HEK293 (cell line): Measurements from ENCODE around the gene MED25.
A peak's percentile ranks its signal among the peaks of the same experiment; 100 is the strongest.

ENCODE experiments used
- BCL11A ChIP-seq: fragments of 450-650 bp; formaldehyde crosslinking; IDR thresholded peaks from 2 replicates; pipeline ENCODE4 v1.5.1; 2016; ENCODE audit warnings: low read depth, missing biosample characterization, missing genetic modification characterization
- FEZF1 ChIP-seq: fragments of 450-650 bp; formaldehyde crosslinking; IDR thresholded peaks from 2 replicates; pipeline ENCODE4 v1.5.1; 2016; ENCODE audit warnings: missing biosample characterization, missing genetic modification characterization
- GLI4 ChIP-seq: fragments of 450-650 bp; formaldehyde crosslinking; IDR thresholded peaks from 2 replicates; pipeline ENCODE4 v1.5.1; 2016; ENCODE audit warnings: missing biosample characterization, missing genetic modification characterization
- GLIS1 ChIP-seq: fragments of 450-650 bp; formaldehyde crosslinking; IDR thresholded peaks from 2 replicates; pipeline ENCODE4 v1.5.1; 2016; ENCODE audit warnings: missing biosample characterization, missing genetic modification characterization
- GLIS2 ChIP-seq: fragments of 450-650 bp; formaldehyde crosslinking; IDR thresholded peaks from 2 replicates; pipeline ENCODE4 v1.5.1; 2016; ENCODE audit warnings: missing biosample characterization, missing genetic modification characterization
- HOXD13 ChIP-seq: sonication (generic); formaldehyde crosslinking; IDR thresholded peaks from 2 replicates; pipeline ENCODE4 v1.8.0; 2022; ENCODE audit warnings: missing genetic modification reagents, borderline replicate concordance
- KLF16 ChIP-seq: fragments of 450-650 bp; formaldehyde crosslinking; IDR thresholded peaks from 2 replicates; pipeline ENCODE4 v1.5.1; 2017; ENCODE audit warnings: missing biosample characterization, missing genetic modification characterization
- KLF8 ChIP-seq: fragments of 450-650 bp; formaldehyde crosslinking; IDR thresholded peaks from 2 replicates; pipeline ENCODE4 v1.5.1; 2016; ENCODE audit warnings: missing biosample characterization, missing genetic modification characterization
- KLF9 ChIP-seq: fragments of 450-650 bp; formaldehyde crosslinking; IDR thresholded peaks from 2 replicates; pipeline ENCODE4 v1.5.1; 2016; ENCODE audit warnings: missing biosample characterization, missing genetic modification characterization, low read depth
- RBAK ChIP-seq: fragments of 450-650 bp; formaldehyde crosslinking; IDR thresholded peaks from 2 replicates; pipeline ENCODE4 v1.5.1; 2016; ENCODE audit warnings: missing biosample characterization, missing genetic modification characterization
- SCRT1 ChIP-seq: fragments of 450-650 bp; formaldehyde crosslinking; IDR thresholded peaks from 2 replicates; pipeline ENCODE4 v1.5.1; 2016; ENCODE audit warnings: missing biosample characterization, missing genetic modification characterization, borderline replicate concordance
- SCRT2 ChIP-seq: fragments of 450-650 bp; formaldehyde crosslinking; IDR thresholded peaks from 2 replicates; pipeline ENCODE4 v1.5.1; 2016; ENCODE audit warnings: missing biosample characterization, missing genetic modification characterization
- ZBTB10 ChIP-seq: fragments of 450-650 bp; formaldehyde crosslinking; IDR thresholded peaks from 2 replicates; pipeline ENCODE4 v1.5.1; 2016; ENCODE audit warnings: missing biosample characterization, missing genetic modification characterization
- ZBTB6 ChIP-seq: fragments of 450-650 bp; formaldehyde crosslinking; IDR thresholded peaks from 2 replicates; pipeline ENCODE4 v1.5.1; 2017; ENCODE audit warnings: missing biosample characterization, missing genetic modification characterization
- ZFP37 ChIP-seq: fragments of 450-650 bp; formaldehyde crosslinking; IDR thresholded peaks from 2 replicates; pipeline ENCODE4 v1.5.1; 2016; ENCODE audit warnings: missing biosample characterization, missing genetic modification characterization
- ZIC2 ChIP-seq: fragments of 450-650 bp; formaldehyde crosslinking; IDR thresholded peaks from 2 replicates; pipeline ENCODE4 v1.5.1; 2016; ENCODE audit warnings: missing biosample characterization, missing genetic modification characterization
- ZNF10 ChIP-seq: fragments of 450-650 bp; formaldehyde crosslinking; IDR thresholded peaks from 2 replicates; pipeline ENCODE4 v1.5.1; 2017; ENCODE audit warnings: missing biosample characterization, missing genetic modification characterization
- ZNF121 ChIP-seq: fragments of 450-650 bp; formaldehyde crosslinking; IDR thresholded peaks from 2 replicates; pipeline ENCODE4 v1.5.1; 2016; ENCODE audit warnings: missing biosample characterization, missing genetic modification characterization
- ZNF146 ChIP-seq: fragments of 450-650 bp; formaldehyde crosslinking; IDR thresholded peaks from 2 replicates; pipeline ENCODE4 v1.5.1; 2016; ENCODE audit warnings: missing biosample characterization, missing genetic modification characterization
- ZNF24 ChIP-seq: fragments of 450-650 bp; formaldehyde crosslinking; IDR thresholded peaks from 2 replicates; pipeline ENCODE4 v1.5.1; 2016; ENCODE audit warnings: missing biosample characterization, missing genetic modification characterization
- ZNF274 ChIP-seq, 2 experiments: fragments of 200-500 bp in 1 of 2; fragments of 450-650 bp in 1 of 2; sonication (Bioruptor generic) in 1 of 2; formaldehyde crosslinking in 1 of 2; IDR thresholded peaks; 2 replicates each; pipeline versions ENCODE4 v1.5.1 to v1.6.1; 2014 to 2016; ENCODE audit warnings: borderline replicate concordance in 1 of 2, inconsistent platforms in 1 of 2, low read length in 1 of 2, missing biosample characterization in 1 of 2, missing genetic modification characterization in 1 of 2
- ZNF335 ChIP-seq: fragments of 450-650 bp; formaldehyde crosslinking; conservative IDR thresholded peaks from 2 replicates; pipeline ENCODE4 v1.5.1; 2016; ENCODE audit warnings: missing biosample characterization, missing genetic modification characterization
- ZNF366 ChIP-seq: fragments of 450-650 bp; formaldehyde crosslinking; conservative IDR thresholded peaks from 2 replicates; pipeline ENCODE4 v1.5.1; 2016; ENCODE audit warnings: missing biosample characterization, missing genetic modification characterization
- ZNF391 ChIP-seq: fragments of 450-650 bp; formaldehyde crosslinking; IDR thresholded peaks from 2 replicates; pipeline ENCODE4 v1.5.1; 2016; ENCODE audit warnings: low read depth, missing biosample characterization, missing genetic modification characterization, borderline replicate concordance
- ZNF398 ChIP-seq: fragments of 450-650 bp; formaldehyde crosslinking; IDR thresholded peaks from 2 replicates; pipeline ENCODE4 v1.5.1; 2017; ENCODE audit warnings: missing biosample characterization, missing genetic modification characterization
- ZNF423 ChIP-seq: fragments of 450-650 bp; formaldehyde crosslinking; IDR thresholded peaks from 2 replicates; pipeline ENCODE4 v1.5.1; 2016; ENCODE audit warnings: missing biosample characterization, missing genetic modification characterization
- ZNF48 ChIP-seq: fragments of 450-650 bp; formaldehyde crosslinking; IDR thresholded peaks from 2 replicates; pipeline ENCODE4 v1.5.1; 2016; ENCODE audit warnings: missing biosample characterization, missing genetic modification characterization
- ZNF501 ChIP-seq: fragments of 450-650 bp; formaldehyde crosslinking; IDR thresholded peaks from 2 replicates; pipeline ENCODE4 v1.5.1; 2016; ENCODE audit warnings: missing biosample characterization, missing genetic modification characterization
- ZNF529 ChIP-seq: fragments of 450-650 bp; formaldehyde crosslinking; IDR thresholded peaks from 2 replicates; pipeline ENCODE4 v1.5.1; 2017; ENCODE audit warnings: missing genetic modification characterization, missing biosample characterization; ENCODE audit not compliant: insufficient replicate concordance
- ZNF548 ChIP-seq: fragments of 450-650 bp; formaldehyde crosslinking; IDR thresholded peaks from 2 replicates; pipeline ENCODE4 v1.5.1; 2016; ENCODE audit warnings: missing biosample characterization, missing genetic modification characterization
- ZNF585B ChIP-seq: fragments of 450-650 bp; formaldehyde crosslinking; IDR thresholded peaks from 2 replicates; pipeline ENCODE4 v1.5.1; 2016; ENCODE audit warnings: missing biosample characterization, missing genetic modification characterization
- ZNF621 ChIP-seq: fragments of 450-650 bp; formaldehyde crosslinking; IDR thresholded peaks from 2 replicates; pipeline ENCODE4 v1.5.1; 2017; ENCODE audit warnings: missing biosample characterization, missing genetic modification characterization
- ZNF639 ChIP-seq: fragments of 450-650 bp; formaldehyde crosslinking; IDR thresholded peaks from 2 replicates; pipeline ENCODE4 v1.5.1; 2016; ENCODE audit warnings: missing biosample characterization, missing genetic modification characterization
- ZNF654 ChIP-seq: fragments of 450-650 bp; formaldehyde crosslinking; IDR thresholded peaks from 2 replicates; pipeline ENCODE4 v1.5.1; 2016; ENCODE audit warnings: low read depth, missing biosample characterization, missing genetic modification characterization
- ZNF76 ChIP-seq: fragments of 450-650 bp; formaldehyde crosslinking; IDR thresholded peaks from 2 replicates; pipeline ENCODE4; 2016; ENCODE audit warnings: low read depth, missing biosample characterization, missing genetic modification characterization, borderline replicate concordance

Gene MED25

GRCh38 chr19:49869009-49869483, 51.0 kb downstream of the MED25 start (continued):
- TF ChIP-seq GLIS1 (tag by site-specific recombination): peak; percentile 67
- no peak for TF ChIP-seq ZNF585B
- TF ChIP-seq ZNF639: no peak
- peak; percentile 46; the same call in 1 of the 2 replicates for TF ChIP-seq ZNF366 (tag by site-specific recombination)
- TF ChIP-seq ZNF335: no peak
- TF ChIP-seq ZNF10 (tag by site-specific recombination): no peak
- TF ChIP-seq ZNF146 (tag by site-specific recombination): no peak
- TF ChIP-seq ZNF24 (tag by site-specific recombination): no peak
- peak; percentile 99 for TF ChIP-seq SCRT1
- TF ChIP-seq ZNF274 (IDR thresholded peaks at IDR 0.05; ENCODE audit: low read length): no peak
- TF ChIP-seq ZNF274 (tag by site-specific recombination; IDR thresholded peaks at IDR 0.05; ENCODE audit: borderline replicate concordance): no peak
- no peak for TF ChIP-seq ZNF48 (tag by site-specific recombination)
- TF ChIP-seq GLIS2 (tag by site-specific recombination): peak; percentile 72
- TF ChIP-seq GLI4: no peak
- no peak for TF ChIP-seq ZFP37 (tag by site-specific recombination)
- 0 out of 2 replicates have a peak, but pooled peaks have one; percentile 46 for TF ChIP-seq ZBTB10
- TF ChIP-seq KLF8: peak; percentile 10; the same call in 1 of the 2 replicates
- no peak for TF ChIP-seq FEZF1 (tag by site-specific recombination)
- TF ChIP-seq ZNF391: no peak
- TF ChIP-seq ZNF529 (tag by site-specific recombination): no peak
- TF ChIP-seq ZNF501 (tag by site-specific recombination): no peak
- no peak for TF ChIP-seq ZNF76 (tag by site-specific recombination)
- TF ChIP-seq ZNF548: no peak
- TF ChIP-seq ZNF621 (tag by site-specific recombination): no peak
- TF ChIP-seq ZBTB6 (tag by site-specific recombination): no peak
- TF ChIP-seq KLF9: peak; percentile 37; the same call in 1 of the 2 replicates
- TF ChIP-seq ZNF423 (tag by site-specific recombination): no peak
- TF ChIP-seq RBAK (tag by site-specific recombination): no peak
- no peak for TF ChIP-seq HOXD13 (CRISPR knock-in tag)
- TF ChIP-seq ZIC2: 0 out of 2 replicates have a peak, but pooled peaks have one; percentile 11
- peak; percentile 76 for TF ChIP-seq ZNF398
- no peak for TF ChIP-seq ZNF121 (tag by site-specific recombination)
- TF ChIP-seq BCL11A (tag by site-specific recombination): no peak
- no peak for TF ChIP-seq ZNF654
- TF ChIP-seq SCRT2 (tag by site-specific recombination): peak; percentile 99
- TF ChIP-seq KLF16 (tag by site-specific recombination): no peak
- TF ChIP-seq, all 188 proteins: peak for 13
